Measurements from ENCODE around the gene PLEKHA6. TPM values are rescaled to one million over a fixed set of nuclear protein-coding genes. Genes with fewer than 3 reads are reported as not detected.

PLEKHA6 gene
- total RNA-seq, 1 experiment from 2014 or later: 5.5 TPM

GRCh38 chr1:204285436-204286305 lies 74.1 kb downstream of the PLEKHA6 start:
- Histone ChIP-seq H3K36me3 (ENCODE audit: control insufficient read depth, insufficient read depth, low read length) (no peaks in the 10 kb centered on the region), H3K27ac (ENCODE audit: low read length) (no peak overlapping the region), H3K9me3 (ENCODE audit: control insufficient read depth, insufficient read depth, low read depth, low read length) (no peaks in the 10 kb centered on the region), H3K4me3 (ENCODE audit: low read depth in 2 of 2, low read length in 2 of 2) (no peak overlapping the region; a peak in 1 of 4 replicates), H3K27me3 (ENCODE audit: control insufficient read depth, insufficient read depth, low read length) (0 out of 2 replicates have a peak, but pooled peaks cover 3% of the 10 kb centered on the region), H3K4me1 (ENCODE audit: control insufficient read depth, insufficient read depth, low read length) (peaks cover 5% of the 10 kb centered on the region; the same call in 1 of the 2 replicates)
- in situ Hi-C loops (cut with HindIII; ENCODE audit: low pct_unique_long_range_greater_than_20kb, low sequenced_read_pairs) (no loop called here), intact Hi-C loops (cut with micrococcal nuclease; ENCODE audit: unreplicated experiment) (no loop called here)
- DNase-seq (ENCODE audit: low read depth, low spot score) (no peak), ATAC-seq (no peak)
- no TSS peak for BruUV-seq (replicated peaks)
- TF ChIP-seq POLR2AphosphoS5 (IDR thresholded peaks at IDR 0.05; ENCODE audit: low read depth, low read length) (no peak), REST (IDR thresholded peaks at IDR 0.05; ENCODE audit: insufficient read depth in 1 of 2, low read depth in 2 of 2, low read length in 1 of 2) (no peak), CTCF (IDR thresholded peaks at IDR 0.05) (no peak), TCF7L2 (IDR thresholded peaks at IDR 0.05; ENCODE audit: low read depth, low read length) (no peak), SIN3A (IDR thresholded peaks at IDR 0.05; ENCODE audit: borderline replicate concordance, insufficient read depth, low read depth, low read length) (no peak)
- POLR2A ChIA-PET: no interaction called here
- CTCF ChIA-PET: no interaction called here

- CTCF ChIA-PET: no interaction called here
- intact Hi-C loops (cut with micrococcal nuclease; ENCODE audit: unreplicated experiment): no loop called here
- no peaks in the 10 kb centered on the region for H3K9me3 ChIP-seq (ENCODE audit: control insufficient read depth, insufficient read depth, low read depth, low read length)
- H3K27ac ChIP-seq (ENCODE audit: low read length): no peak overlapping the region
- no peak for DNase-seq (ENCODE audit: low read depth, low spot score)
- H3K27me3 ChIP-seq (ENCODE audit: control insufficient read depth, insufficient read depth, low read length): peaks cover 3% of the 10 kb centered on the region; the same call in 1 of the 2 replicates
- ATAC-seq: no peak
- H3K36me3 ChIP-seq (ENCODE audit: control insufficient read depth, insufficient read depth, low read length): no peaks in the 10 kb centered on the region
- BruUV-seq (replicated peaks): no TSS peak
- H3K4me3 ChIP-seq (ENCODE audit: low read depth in 2 of 2, low read length in 2 of 2): no peak overlapping the region
- peaks cover 5% of the 10 kb centered on the region; the same call in 1 of the 2 replicates for H3K4me1 ChIP-seq (ENCODE audit: control insufficient read depth, insufficient read depth, low read length)
- TF ChIP-seq CTCF (IDR thresholded peaks at IDR 0.05): no peak
- TF ChIP-seq REST (IDR thresholded peaks at IDR 0.05; ENCODE audit: insufficient read depth in 1 of 2, low read depth in 2 of 2, low read length in 1 of 2): no peak
- no peak for TF ChIP-seq TCF7L2 (IDR thresholded peaks at IDR 0.05; ENCODE audit: low read depth, low read length)
- no peak for TF ChIP-seq SIN3A (IDR thresholded peaks at IDR 0.05; ENCODE audit: borderline replicate concordance, insufficient read depth, low read depth, low read length)
- TF ChIP-seq POLR2AphosphoS5 (IDR thresholded peaks at IDR 0.05; ENCODE audit: low read depth, low read length): no peak
- POLR2A ChIA-PET: interaction anchor here (0.6 kb wide), 1 partner anchor 11 kb away, joined by 3 read pairs; no protein-coding TSS in a partner anchor
- in situ Hi-C loops (cut with HindIII; ENCODE audit: low pct_unique_long_range_greater_than_20kb, low sequenced_read_pairs): no loop called here
Observed at GRCh38 chr1:204284929-204285328, 74.8 kb downstream of the PLEKHA6 start.

All from Panc1 (cell line).